ENCODE results near the gene CISD3. TPM values are rescaled to one million over a fixed set of nuclear protein-coding genes. Genes with fewer than 3 reads are reported as not detected.

The CISD3 gene
- total RNA-seq, 2 donors from 2014 or later: 8.9 to 11.2 TPM

DNA sequence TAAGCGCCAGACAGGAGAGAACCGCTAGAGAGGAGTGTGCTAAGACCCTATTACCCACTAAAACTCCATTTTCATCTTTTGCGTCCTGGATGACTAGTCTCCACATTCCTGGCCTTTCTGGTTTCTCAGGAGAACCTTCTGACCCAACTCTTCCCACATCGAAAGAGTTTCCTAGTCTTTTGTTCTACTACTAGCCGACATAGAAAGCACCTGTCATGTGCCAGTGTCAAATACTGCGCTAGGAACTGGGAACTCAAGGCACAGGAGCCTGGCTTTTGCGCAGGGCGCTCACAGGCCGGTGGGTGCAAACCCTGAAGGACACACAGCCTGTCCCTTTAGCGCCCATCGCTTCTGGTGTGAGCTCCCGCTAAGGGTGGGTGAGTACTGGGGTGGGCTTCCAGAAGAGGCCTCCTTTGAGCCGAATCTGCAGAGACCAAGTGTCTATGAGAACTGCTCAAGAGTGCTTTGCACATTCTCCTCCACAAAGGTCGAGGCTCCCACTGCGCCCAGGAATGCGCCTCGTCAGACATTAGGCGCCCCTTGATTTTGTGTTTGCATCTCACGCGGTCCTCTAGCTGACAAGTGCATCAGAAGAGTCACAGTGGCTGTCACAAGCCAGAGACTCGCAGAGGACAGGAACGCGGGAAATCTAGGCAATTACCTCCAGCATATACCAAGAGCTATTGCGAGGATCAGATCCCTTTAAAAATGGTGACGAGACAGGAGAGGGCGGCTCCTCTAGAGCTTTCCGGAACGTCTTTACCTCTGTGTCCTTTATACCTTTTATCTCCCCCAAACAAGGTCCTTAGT, 20.4 kb downstream of the CISD3 start:
- no peaks in the 10 kb centered on the region for H3K27me3 ChIP-seq (ENCODE audit: control insufficient read depth, insufficient read depth, low read length, poor library complexity, severe bottlenecking)
- peak overlapping the region; percentile 46 for H3K9ac ChIP-seq (ENCODE audit: extremely low read depth, low read length, poor library complexity, severe bottlenecking)
- Mint-ChIP-seq H3K27ac (peak overlapping the region; percentile 92), H3K36me3 (ENCODE audit: low read depth) (peaks cover 17% of the 10 kb centered on the region), H3K27me3 (ENCODE audit: insufficient read depth) (no peaks in the 10 kb centered on the region), H3K4me1 (peaks cover 23% of the 10 kb centered on the region), H3K4me3 (peak overlapping the region; percentile 92), H3K9me3 (no peaks in the 10 kb centered on the region)
- H3K4me3 ChIP-seq (ENCODE audit: low read length): peak overlapping the region; percentile 99
- H3K4me1 ChIP-seq (ENCODE audit: control insufficient read depth, insufficient read depth, low read length): no peaks in the 10 kb centered on the region
- peak; percentile 84 for DNase-seq
- H3K36me3 ChIP-seq (ENCODE audit: control insufficient read depth, insufficient read depth, low read length): peaks cover 9% of the 10 kb centered on the region
- 2 to 4% methylated on average over 17 to 28 of the region's 28 CpGs for WGBS, 2 experiments (ENCODE audit: insufficient coverage in 1 of 2, insufficient read length in 1 of 2)
- TF ChIP-seq, protein P1, sequence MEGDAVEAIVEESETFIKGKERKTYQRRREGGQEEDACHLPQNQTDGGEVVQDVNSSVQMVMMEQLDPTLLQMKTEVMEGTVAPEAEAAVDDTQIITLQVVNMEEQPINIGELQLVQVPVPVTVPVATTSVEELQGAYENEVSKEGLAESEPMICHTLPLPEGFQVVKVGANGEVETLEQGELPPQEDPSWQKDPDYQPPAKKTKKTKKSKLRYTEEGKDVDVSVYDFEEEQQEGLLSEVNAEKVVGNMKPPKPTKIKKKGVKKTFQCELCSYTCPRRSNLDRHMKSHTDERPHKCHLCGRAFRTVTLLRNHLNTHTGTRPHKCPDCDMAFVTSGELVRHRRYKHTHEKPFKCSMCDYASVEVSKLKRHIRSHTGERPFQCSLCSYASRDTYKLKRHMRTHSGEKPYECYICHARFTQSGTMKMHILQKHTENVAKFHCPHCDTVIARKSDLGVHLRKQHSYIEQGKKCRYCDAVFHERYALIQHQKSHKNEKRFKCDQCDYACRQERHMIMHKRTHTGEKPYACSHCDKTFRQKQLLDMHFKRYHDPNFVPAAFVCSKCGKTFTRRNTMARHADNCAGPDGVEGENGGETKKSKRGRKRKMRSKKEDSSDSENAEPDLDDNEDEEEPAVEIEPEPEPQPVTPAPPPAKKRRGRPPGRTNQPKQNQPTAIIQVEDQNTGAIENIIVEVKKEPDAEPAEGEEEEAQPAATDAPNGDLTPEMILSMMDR (conservative IDR thresholded peaks at IDR 0.05): no peak
- H3K9me3 ChIP-seq (ENCODE audit: control insufficient read depth, low read length): no peaks in the 10 kb centered on the region
- H3K27ac ChIP-seq (ENCODE audit: low read depth, low read length): peak overlapping the region; percentile 70

DNA sequence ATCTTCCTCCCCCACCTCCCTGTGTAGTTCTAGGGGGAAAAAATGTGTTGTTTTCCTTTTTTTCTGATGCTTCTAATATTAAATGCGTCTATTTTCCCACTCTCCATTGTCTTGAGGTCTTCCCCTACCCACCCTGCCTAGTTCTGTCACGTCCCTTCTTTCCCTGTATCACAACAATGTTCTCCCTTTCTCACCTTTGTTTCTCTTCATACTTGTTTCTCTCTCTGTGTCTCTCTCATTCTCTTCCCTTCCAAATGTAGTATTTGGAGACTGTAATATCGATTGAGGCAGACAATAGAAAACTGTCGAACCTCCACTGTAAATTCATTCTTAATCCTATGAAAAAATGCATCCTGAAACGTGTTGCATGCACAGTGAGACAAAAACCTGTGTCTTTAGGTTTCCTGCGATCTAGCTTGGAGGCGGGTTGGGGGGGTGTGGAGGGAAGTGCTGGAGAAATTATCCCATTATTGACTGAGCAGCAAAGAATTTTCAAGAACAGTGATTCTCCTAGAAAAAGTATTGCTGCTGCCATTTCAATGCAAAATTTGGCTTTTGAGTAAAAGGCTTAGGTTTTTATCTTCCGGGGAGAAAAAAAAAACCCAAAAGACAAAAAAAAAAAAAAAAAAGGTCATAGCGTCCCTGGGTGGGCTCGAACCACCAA, 21.1 kb downstream of the CISD3 start:
- Mint-ChIP-seq H3K27me3 (ENCODE audit: insufficient read depth) (no peaks in the 10 kb centered on the region), H3K27ac (peak overlapping the region; percentile 98), H3K36me3 (ENCODE audit: low read depth) (peaks cover 18% of the 10 kb centered on the region), H3K9me3 (no peaks in the 10 kb centered on the region), H3K4me1 (peaks cover 15% of the 10 kb centered on the region), H3K4me3 (peak overlapping the region; percentile 92)
- Histone ChIP-seq H3K4me1 (ENCODE audit: control insufficient read depth, insufficient read depth, low read length) (no peaks in the 10 kb centered on the region), H3K27ac (ENCODE audit: low read depth, low read length) (no peak overlapping the region), H3K36me3 (ENCODE audit: control insufficient read depth, insufficient read depth, low read length) (peaks cover 16% of the 10 kb centered on the region), H3K9me3 (ENCODE audit: control insufficient read depth, low read length) (no peaks in the 10 kb centered on the region), H3K9ac (ENCODE audit: extremely low read depth, low read length, poor library complexity, severe bottlenecking) (peak overlapping the region; percentile 46), H3K27me3 (ENCODE audit: control insufficient read depth, insufficient read depth, low read length, poor library complexity, severe bottlenecking) (no peaks in the 10 kb centered on the region), H3K4me3 (ENCODE audit: low read length) (peak overlapping the region; percentile 99)
- peak; percentile 63 for DNase-seq
- TF ChIP-seq, protein P1 (conservative IDR thresholded peaks at IDR 0.05): no peak
- WGBS, 2 experiments (ENCODE audit: insufficient coverage in 1 of 2, insufficient read length in 1 of 2): 3% methylated on average over 7 to 10 of the region's 10 CpGs

GRCh38 chr17:38751808-38752307, 21.7 kb downstream of the CISD3 start:
- Histone ChIP-seq H3K9ac (ENCODE audit: extremely low read depth, low read length, poor library complexity, severe bottlenecking) (peak overlapping the region; percentile 67), H3K36me3 (ENCODE audit: control insufficient read depth, insufficient read depth, low read length) (peaks cover 22% of the 10 kb centered on the region), H3K27ac (ENCODE audit: low read depth, low read length) (peak overlapping the region; percentile 58), H3K4me3 (ENCODE audit: low read length) (peak overlapping the region; percentile 99), H3K27me3 (ENCODE audit: control insufficient read depth, insufficient read depth, low read length, poor library complexity, severe bottlenecking) (no peaks in the 10 kb centered on the region), H3K9me3 (ENCODE audit: control insufficient read depth, low read length) (no peaks in the 10 kb centered on the region), H3K4me1 (ENCODE audit: control insufficient read depth, insufficient read depth, low read length) (no peaks in the 10 kb centered on the region)
- peak; percentile 97 for DNase-seq
- Mint-ChIP-seq H3K4me3 (peak overlapping the region; percentile 92), H3K36me3 (ENCODE audit: low read depth) (peaks cover 18% of the 10 kb centered on the region), H3K27ac (peak overlapping the region; percentile 98), H3K4me1 (peaks cover 9% of the 10 kb centered on the region), H3K27me3 (ENCODE audit: insufficient read depth) (no peaks in the 10 kb centered on the region), H3K9me3 (no peaks in the 10 kb centered on the region)
- 0 to 1% methylated on average over 31 to 44 of the region's 44 CpGs for WGBS, 2 experiments (ENCODE audit: insufficient coverage in 1 of 2, insufficient read length in 1 of 2)
- TF ChIP-seq, protein P1 (conservative IDR thresholded peaks at IDR 0.05): no peak
